Measurements from ENCODE around the gene IPO9.
"Not testable (repeated sequence)": the region's sequence is repeated elsewhere in the genome, so short reads cannot be mapped to it uniquely, and the experiment has no call there.

The IPO9 gene

DNA sequence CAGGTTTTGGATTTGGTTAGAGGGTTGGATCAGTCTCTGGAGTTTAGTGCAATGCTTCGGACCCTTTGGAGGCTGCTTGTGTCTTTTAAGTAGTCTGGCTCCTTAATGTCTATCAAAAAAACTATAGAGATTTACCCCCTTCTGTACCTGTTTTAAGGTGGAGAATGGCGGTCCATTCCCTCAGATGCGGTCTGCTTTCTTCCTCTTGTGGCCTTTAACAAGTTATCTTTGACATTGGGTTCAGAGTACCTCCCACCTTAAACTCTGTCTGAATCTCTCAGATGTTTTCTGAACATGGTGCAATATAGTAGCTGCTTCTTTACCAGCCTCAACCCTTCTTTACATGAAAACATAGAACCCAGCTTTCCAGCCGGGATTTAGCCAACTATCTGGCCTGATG lies 2.4 kb downstream of the IPO9 start:
- Histone ChIP-seq H3K4me3 (no peak overlapping the region), H3K27ac (no peak overlapping the region)
- no peak for DNase-seq (ENCODE audit: low spot score)
- TF ChIP-seq, protein P1, sequence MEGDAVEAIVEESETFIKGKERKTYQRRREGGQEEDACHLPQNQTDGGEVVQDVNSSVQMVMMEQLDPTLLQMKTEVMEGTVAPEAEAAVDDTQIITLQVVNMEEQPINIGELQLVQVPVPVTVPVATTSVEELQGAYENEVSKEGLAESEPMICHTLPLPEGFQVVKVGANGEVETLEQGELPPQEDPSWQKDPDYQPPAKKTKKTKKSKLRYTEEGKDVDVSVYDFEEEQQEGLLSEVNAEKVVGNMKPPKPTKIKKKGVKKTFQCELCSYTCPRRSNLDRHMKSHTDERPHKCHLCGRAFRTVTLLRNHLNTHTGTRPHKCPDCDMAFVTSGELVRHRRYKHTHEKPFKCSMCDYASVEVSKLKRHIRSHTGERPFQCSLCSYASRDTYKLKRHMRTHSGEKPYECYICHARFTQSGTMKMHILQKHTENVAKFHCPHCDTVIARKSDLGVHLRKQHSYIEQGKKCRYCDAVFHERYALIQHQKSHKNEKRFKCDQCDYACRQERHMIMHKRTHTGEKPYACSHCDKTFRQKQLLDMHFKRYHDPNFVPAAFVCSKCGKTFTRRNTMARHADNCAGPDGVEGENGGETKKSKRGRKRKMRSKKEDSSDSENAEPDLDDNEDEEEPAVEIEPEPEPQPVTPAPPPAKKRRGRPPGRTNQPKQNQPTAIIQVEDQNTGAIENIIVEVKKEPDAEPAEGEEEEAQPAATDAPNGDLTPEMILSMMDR (IDR thresholded peaks at IDR 0.05), result no peak

DNA sequence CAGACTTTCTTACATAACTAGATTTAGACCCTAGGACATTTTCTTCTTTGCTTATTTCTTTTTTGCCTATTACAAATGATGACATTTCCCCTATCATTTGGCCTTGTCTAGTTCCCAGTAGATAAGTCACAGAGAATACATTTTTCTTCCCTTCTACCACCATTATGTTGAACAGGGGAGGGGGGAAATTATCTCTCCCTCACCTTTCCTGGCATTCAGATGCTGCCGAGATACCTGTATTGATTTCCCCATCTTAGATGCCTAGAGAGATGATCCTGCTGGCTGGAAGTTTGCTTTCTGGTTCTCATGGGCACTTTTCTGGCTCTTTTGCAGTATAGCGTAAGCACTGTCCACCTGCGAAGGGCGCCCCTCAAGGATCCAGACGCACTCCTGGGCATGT lies 5.7 kb downstream of the IPO9 start:
- Histone ChIP-seq H3K27ac (peak overlapping the region in 1 of 2 donors; percentile 2), H3K4me3 (no peak overlapping the region)
- TF ChIP-seq, protein P1 (IDR thresholded peaks at IDR 0.05), result no peak
- DNase-seq (ENCODE audit: low spot score), result no peak

DNA sequence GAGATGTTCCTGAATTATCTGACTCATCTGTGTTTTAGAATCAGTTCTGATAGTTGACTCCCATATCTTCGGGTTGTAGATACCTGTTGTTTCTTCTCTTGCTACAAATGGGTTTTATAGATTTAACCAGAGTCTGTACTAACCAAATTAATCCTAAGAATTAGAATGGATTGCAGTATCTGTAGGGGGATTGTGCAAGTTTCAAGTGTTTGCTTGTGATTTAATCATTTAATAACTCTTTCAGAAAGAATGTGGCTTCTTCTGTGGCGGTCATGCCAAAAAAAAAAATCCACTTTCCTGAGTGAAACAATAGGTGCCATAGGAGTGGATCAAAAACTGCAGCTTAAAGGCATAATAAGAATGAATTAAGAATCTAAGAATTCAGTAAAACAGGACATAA lies 9.4 kb downstream of the IPO9 start:
- TF ChIP-seq, protein P1 (IDR thresholded peaks at IDR 0.05), result no peak

DNA sequence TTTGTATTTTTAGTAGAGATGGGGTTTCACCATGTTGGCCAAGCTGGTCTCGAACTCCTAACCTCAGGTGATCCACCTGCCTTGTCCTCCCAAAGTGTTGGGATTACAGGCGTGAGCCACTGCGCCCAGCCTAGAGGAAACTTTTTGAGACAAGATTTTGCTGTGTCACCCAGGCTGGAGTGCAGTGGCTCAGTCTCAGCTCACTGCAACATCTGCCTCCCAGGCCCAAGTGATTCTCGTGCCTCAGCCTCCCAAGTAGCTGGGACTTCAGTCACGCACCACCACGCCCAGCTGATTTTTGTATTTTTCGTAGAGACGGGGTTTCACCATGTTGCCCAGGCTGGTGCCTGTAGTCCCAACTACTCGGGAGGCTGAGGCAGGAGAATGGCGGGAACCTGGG lies 10.1 kb downstream of the IPO9 start:
- H3K4me3 ChIP-seq; DNase-seq (ENCODE audit: low spot score); H3K27ac ChIP-seq: not testable (repeated sequence)

More for the DNA sequence above, 9.4 kb downstream of the IPO9 start:
- H3K4me3 ChIP-seq, result no peak overlapping the region
- no peak for DNase-seq (ENCODE audit: low spot score)
- no peak overlapping the region for H3K27ac ChIP-seq

GRCh38 chr1:201840055-201840454 lies 11.1 kb downstream of the IPO9 start:
- no peak for DNase-seq (ENCODE audit: low spot score)
- Histone ChIP-seq H3K27ac (no peak overlapping the region), H3K4me3 (no peak overlapping the region)
- TF ChIP-seq, protein P1 (IDR thresholded peaks at IDR 0.05), result no peak

DNA sequence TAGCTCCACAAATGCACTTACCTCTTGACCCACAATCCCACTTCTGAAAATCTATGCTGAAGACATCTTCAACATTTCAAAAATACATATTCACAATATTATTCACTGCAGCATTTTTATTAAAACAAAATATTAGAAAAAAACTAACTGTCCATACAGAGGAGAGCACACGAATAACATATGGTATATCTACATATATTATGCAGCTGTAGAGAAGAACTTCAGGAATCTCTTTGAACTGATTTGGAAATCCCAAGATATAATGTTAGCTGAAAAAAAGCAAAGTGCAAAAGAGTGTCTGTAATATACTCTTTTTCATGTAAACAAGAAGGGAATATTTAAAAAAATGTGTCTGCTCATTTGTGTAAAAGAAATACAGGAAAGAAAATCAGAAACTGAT lies 11.5 kb downstream of the IPO9 start:
- Histone ChIP-seq H3K4me3 (no peak overlapping the region), H3K27ac (no peak overlapping the region)
- TF ChIP-seq, protein P1 (IDR thresholded peaks at IDR 0.05), result no peak
- DNase-seq (ENCODE audit: low spot score), result no peak

GRCh38 chr1:201841265-201841912 lies 12.4 kb downstream of the IPO9 start:
- DNase-seq (ENCODE audit: low spot score), result no peak
- TF ChIP-seq, protein P1 (IDR thresholded peaks at IDR 0.05), result no peak
- H3K27ac ChIP-seq, result no peak overlapping the region

More at GRCh38 chr1:201841265-201841912, 12.4 kb downstream of the IPO9 start:
- no peak overlapping the region for H3K4me3 ChIP-seq

All from coronary artery (tissue), 2 donors.